ENCODE measurements around the gene TLR9.
A peak's percentile ranks its signal among the peaks of the same experiment; 100 is the strongest.
"Not testable (repeated sequence)": the region's sequence is repeated elsewhere in the genome, so short reads cannot be mapped to it uniquely, and the experiment has no call there.

Gene TLR9

DNA sequence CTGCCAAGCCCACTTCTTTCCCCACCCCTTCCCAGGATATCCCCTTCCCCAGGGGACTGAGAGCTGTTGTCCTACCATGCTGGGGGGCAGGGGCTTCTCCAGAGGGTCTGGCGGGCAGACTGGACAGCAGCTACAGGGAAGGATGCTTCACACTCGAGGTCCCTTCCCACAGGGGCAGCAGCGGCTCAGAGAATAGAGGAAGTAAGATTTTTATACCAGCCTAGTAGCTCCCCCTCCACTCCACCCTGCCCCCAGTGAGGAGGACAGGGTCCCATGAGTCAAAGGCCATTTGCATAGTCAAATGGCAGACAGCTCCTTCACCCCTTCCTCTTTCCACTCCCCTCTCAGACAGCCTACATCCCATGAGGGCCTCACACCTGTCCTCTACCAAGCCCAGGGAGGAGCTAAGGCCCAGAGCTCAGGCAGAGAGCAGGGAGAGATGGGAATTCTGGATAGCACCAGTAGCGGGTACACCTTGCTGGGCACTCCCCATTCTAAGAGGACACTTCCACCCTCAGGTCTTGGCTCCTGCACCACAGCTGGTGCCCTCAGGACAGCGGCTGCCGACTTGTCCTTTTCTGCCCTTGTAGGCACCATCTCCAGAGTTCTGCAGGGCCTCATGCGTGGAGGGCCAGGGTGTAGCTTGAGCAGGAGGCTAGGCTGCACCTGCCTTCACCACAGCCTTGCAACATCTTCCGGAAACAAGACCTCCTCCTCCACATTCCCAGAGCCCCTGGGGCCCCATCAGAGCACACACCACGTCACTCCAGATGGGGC lies at the start of gene TLR9:
TSS of gene TLR9 (minus strand) at position 194 of the 777 bp plus-strand sequence. CDS start at position 78, 116 bp downstream.
- DNase-seq (ENCODE audit: low read depth): no peak

DNA sequence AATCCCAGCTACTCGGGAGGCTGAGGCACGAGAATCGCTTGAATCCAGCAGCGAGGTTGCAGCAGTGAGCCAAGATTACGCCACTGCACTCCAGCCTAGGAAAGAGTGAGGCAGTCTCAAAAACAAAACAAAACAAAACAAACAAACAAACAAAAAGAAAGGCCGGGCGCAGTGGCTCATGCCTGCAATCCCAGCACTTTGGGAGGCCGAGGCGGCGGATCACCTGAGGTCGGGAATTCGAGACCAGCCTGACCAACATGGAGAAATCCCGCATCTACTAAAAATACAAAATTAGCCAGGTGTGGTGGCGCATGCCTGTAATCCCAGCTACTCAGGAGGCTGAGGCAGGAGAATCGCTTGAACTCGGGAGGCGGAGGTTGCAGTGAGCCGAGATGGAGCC lies 49.3 kb upstream of the TLR9 start:
- not testable (repeated sequence) for DNase-seq (ENCODE audit: low read depth)

DNA sequence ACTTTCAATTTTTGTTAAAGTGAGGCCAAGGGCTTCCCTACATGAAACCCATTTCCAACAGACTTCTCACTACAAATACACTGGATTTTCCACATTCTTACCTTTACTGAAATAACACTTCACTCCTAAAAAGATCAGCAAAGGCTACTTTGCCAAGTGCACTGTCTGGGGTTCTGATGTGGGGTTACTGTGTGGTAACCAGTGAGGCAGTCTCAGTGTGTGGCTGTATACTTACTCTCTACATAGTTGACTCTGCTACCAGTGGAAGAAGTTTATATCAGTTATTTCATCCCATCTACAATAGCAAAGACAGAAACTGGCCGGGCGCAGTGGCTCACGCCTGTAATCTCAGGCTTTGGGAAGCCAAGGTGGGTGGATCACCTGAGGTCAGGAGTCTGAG lies 47.4 kb upstream of the TLR9 start:
- no peak for DNase-seq (ENCODE audit: low read depth)

DNA sequence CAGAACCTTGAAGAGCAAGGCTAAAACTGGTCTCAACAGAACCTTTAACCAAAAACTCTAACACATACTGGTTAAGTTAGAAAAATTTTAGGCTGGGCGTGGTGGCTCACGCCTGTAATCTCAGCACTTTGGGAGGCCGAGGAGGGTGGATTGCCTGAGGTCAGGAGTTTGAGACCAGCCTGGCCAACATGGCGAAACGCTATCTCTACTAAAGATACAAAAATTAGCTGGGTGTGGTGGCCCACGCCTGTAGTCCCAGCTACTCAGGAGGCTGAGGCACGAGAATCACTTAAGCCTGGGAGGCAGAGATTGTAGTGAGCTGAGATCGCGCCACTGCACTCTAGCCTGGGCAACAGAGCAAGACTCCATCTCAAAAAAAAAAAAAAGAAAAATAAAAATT lies 46.7 kb upstream of the TLR9 start:
- not testable (repeated sequence) for DNase-seq (ENCODE audit: low read depth)

- no peak for DNase-seq (ENCODE audit: low read depth)
Observed at GRCh38 chr3:52270252-52270754, 44.9 kb upstream of the TLR9 start.

DNA sequence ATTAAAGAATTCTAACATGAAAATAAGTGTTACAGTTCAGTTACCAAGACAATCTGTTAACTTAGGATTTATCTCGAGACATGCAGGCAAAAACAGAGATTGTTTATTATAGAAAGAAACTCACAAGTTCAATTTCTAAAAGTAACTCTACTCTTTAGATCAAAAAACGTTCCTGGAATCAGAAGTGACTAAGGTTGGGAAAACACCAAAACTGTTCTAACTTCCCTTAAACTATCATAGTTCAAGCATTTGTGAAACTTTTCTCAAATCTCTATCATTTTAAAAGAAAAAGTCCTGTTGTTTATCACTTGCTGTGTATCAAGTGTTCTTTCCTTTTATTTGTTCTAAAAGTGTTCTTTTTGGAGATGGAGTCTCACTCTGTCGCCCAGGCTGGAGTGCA lies 44.3 kb upstream of the TLR9 start:
- DNase-seq (ENCODE audit: low read depth): no peak

- DNase-seq (ENCODE audit: low read depth): no peak
Observed at GRCh38 chr3:52268036-52268435, 42.6 kb upstream of the TLR9 start.

GRCh38 chr3:52265387-52265786 lies 39.9 kb upstream of the TLR9 start:
- no peak for DNase-seq (ENCODE audit: low read depth)

- no peak for DNase-seq (ENCODE audit: low read depth)
Observed at GRCh38 chr3:52262447-52262846, 37.0 kb upstream of the TLR9 start.

DNA sequence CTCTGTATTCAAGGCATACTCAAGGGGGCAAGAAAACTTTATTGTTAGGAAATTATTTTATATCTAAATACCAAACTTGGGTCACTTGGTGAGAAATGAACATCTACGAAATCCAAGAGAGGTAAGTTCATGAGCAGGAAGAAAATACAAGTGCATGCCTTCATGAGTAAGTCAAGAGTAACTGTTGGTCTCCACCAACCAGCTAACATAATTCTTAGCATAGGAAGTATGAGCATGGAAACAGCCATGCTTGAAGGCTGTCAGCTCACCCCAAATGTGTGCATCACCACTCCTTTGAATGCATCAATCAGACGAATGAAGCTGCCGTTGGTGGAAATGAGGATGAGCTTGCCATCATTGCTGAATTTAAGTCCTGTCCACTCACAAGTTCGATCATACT lies 34.0 kb upstream of the TLR9 start:
- no peak for DNase-seq (ENCODE audit: low read depth)

- no peak for DNase-seq (ENCODE audit: low read depth)
Observed at GRCh38 chr3:52259035-52259434, 33.6 kb upstream of the TLR9 start.

GRCh38 chr3:52257911-52258310 lies 32.5 kb upstream of the TLR9 start:
- DNase-seq (ENCODE audit: low read depth): no peak

DNA sequence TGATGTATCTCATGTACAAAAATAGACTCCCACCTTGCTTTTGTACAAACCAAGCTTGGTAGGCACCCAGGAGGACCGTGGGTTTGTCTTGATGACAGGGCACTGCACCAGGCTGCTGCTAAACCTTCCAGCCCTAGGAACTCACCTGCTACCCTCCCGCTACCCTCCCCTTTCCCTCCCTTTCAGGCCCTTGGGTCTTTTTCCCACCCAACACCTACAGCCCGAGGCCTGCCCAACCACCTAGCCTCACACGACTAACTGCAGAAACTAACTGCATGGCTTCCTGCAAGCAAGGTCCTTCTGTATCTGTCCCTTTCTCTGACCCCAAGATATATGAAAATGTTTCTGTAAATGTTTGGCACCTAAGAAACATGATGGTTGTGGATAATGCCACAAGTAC lies 31.2 kb upstream of the TLR9 start:
- no peak for DNase-seq (ENCODE audit: low read depth)

DNA sequence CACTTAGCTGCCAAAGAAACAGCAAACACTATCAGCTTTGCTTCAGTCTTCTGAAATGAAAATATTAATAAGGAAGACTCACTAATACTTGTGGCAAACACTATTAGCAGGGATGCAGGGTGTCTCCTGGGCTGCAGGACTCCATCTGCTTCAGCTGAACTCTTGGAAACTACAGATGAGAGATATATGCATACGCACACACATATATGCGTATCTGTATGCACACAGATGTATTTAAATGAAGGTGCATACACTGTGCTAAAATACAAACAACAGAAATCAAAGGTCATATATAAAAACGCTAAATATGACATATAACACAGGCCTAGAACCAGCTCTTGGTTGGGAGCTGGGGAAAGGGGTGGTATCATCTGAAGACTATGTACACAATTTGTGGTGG lies 30.7 kb upstream of the TLR9 start:
- no peak for DNase-seq (ENCODE audit: low read depth)

DNA sequence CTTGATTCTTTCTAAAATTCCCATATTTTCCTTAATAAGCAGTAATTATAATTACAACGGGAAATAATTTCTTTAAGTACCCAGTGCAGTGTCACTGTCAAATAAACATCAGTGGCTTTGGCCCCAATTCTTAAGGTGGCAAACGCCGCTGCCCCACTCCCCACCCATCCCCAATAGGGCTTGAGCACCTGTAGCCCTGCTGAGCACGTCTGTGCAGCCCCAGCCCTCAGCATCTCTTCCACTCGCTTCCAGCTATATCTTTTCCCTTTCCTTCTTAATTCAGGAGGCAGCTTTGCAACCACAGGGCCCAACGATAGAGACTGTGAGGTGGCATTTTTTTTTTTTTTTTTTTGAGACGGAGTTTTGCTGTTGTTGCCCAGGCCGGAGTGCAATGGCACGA lies 29.2 kb upstream of the TLR9 start:
- DNase-seq (ENCODE audit: low read depth): no peak

- DNase-seq (ENCODE audit: low read depth): peak; percentile 76
Observed at GRCh38 chr3:52253314-52254304, 28.2 kb upstream of the TLR9 start.

- DNase-seq (ENCODE audit: low read depth): no peak
Observed at GRCh38 chr3:52250122-52250521, 24.7 kb upstream of the TLR9 start.

GRCh38 chr3:52249683-52250082 lies 24.2 kb upstream of the TLR9 start:
- no peak for DNase-seq (ENCODE audit: low read depth)

GRCh38 chr3:52248816-52249547 lies 23.5 kb upstream of the TLR9 start:
- no peak for DNase-seq (ENCODE audit: low read depth)

GRCh38 chr3:52248165-52248541 lies 22.7 kb upstream of the TLR9 start:
- no peak for DNase-seq (ENCODE audit: low read depth)

GRCh38 chr3:52247409-52248164 lies 22.1 kb upstream of the TLR9 start:
- no peak for DNase-seq (ENCODE audit: low read depth)
